GM12878 (cell line): ENCODE measurements around the gene ALDH1A3. TPM values are rescaled to one million over a fixed set of nuclear protein-coding genes. Genes with fewer than 3 reads are reported as not detected.

ENCODE experiments used
- ATAC-seq: fragments of 200-7000 bp; cut with Tn5 transposase; 3 replicates; pipeline ENCODE4 v1.9.1; 2020; ENCODE audit warnings: mild to moderate bottlenecking, moderate library complexity
- BruUV-seq: library from RNA; stranded (reverse); fragments of 400-500 nt; replicated peaks from 2 replicates; lab custom pipeline; 2021; lab: Mats Ljungman, UMichigan
- CTCF ChIA-PET: fragments of 300-600 bp; sonication (Branson Sonifier 250); formaldehyde crosslinking; extraction: SDS; loops from one replicate; lab custom pipeline; 2021; ENCODE audit warnings: inconsistent platforms; lab: Yijun Ruan, JAX
- POLR2A ChIA-PET: fragments of 350-600 bp; formaldehyde crosslinking; extraction: SDS; loops from one replicate; lab custom pipeline; 2021; ENCODE audit warnings: inconsistent platforms; lab: Charles Lee
- RAD21 ChIA-PET: fragments of 300-600 bp; sonication (Branson Sonifier 250); formaldehyde crosslinking; loops from one replicate; lab custom pipeline; 2023; ENCODE audit warnings: antibody characterized with exemption; ENCODE audit not compliant: unreplicated experiment; lab: Charles Lee
- SMC1A ChIA-PET: fragments of 300-600 bp; sonication (Branson Sonifier 250); formaldehyde crosslinking; loops from one replicate; lab custom pipeline; 2023; ENCODE audit not compliant: unreplicated experiment, uncharacterized antibody; lab: Charles Lee
- DNase-seq: peaks from one replicate; pipeline ENCODE4 v3.0.0-alpha.2; 2011; ENCODE audit warnings: low read depth, low spot score
- FAIRE-seq: peaks from 3 replicates; lab custom pipeline; 2011; peaks lifted over from hg19 to GRCh38; lab: Jason Lieb, UNC
- H2AFZ ChIP-seq: 2 replicates; pipeline ENCODE4 v1.6.0; 2011; ENCODE audit warnings: low read depth, low read length, control low read depth; ENCODE audit not compliant: control insufficient read depth
- H3K27ac ChIP-seq: 2 replicates; pipeline ENCODE4 v1.5.1; 2011; ENCODE audit warnings: control low read depth; ENCODE audit not compliant: control insufficient read depth, insufficient read depth
- H3K27me3 ChIP-seq, 2 experiments: replicated peaks in 1 of 2; 2 replicates each; pipeline versions ENCODE4 v1.6.0 to v1.6.1; 2011; ENCODE audit warnings: low read length in 1 of 2; ENCODE audit not compliant: control insufficient read depth in 2 of 2, insufficient read depth in 2 of 2
- H3K36me3 ChIP-seq, 2 experiments: 2 replicates each; pipeline ENCODE4 v1.5.1; 2011; ENCODE audit warnings: low read length in 1 of 2; ENCODE audit not compliant: control insufficient read depth in 2 of 2, insufficient read depth in 2 of 2
- H3K4me1 ChIP-seq: 2 replicates; pipeline ENCODE4 v1.6.1; 2011; ENCODE audit warnings: mild to moderate bottlenecking, low read length, moderate library complexity, mixed read lengths; ENCODE audit not compliant: control insufficient read depth, insufficient read depth
- H3K4me2 ChIP-seq: 2 replicates; pipeline ENCODE4 v1.6.0; 2011; ENCODE audit warnings: control low read depth; ENCODE audit not compliant: control insufficient read depth, insufficient read depth
- H3K4me3 ChIP-seq: fragments of 200-600 bp; sonication (generic); 2 replicates; pipeline ENCODE4 v1.5.1; 2016
- H3K79me2 ChIP-seq: 2 replicates; pipeline ENCODE4 v1.6.0; 2011; ENCODE audit warnings: low read length; ENCODE audit not compliant: control insufficient read depth, insufficient read depth
- H3K9ac ChIP-seq: 2 replicates; pipeline ENCODE4 v1.8.0; 2011; ENCODE audit warnings: low read length, control low read depth, mixed read lengths; ENCODE audit not compliant: control insufficient read depth, insufficient read depth
- H3K9me3 ChIP-seq: replicated peaks from 3 replicates; pipeline ENCODE4 v1.5.1; 2011; ENCODE audit warnings: mild to moderate bottlenecking, low read length; ENCODE audit not compliant: control insufficient read depth, insufficient read depth
- H4K20me1 ChIP-seq: 2 replicates; pipeline ENCODE4 v1.6.0; 2011; ENCODE audit not compliant: control insufficient read depth, insufficient read depth
- ATF7 ChIP-seq: fragments of 450-650 bp; IDR thresholded peaks from 2 replicates; pipeline ENCODE4 v1.6.1; 2016; ENCODE audit warnings: low read depth, mild to moderate bottlenecking
- BCL3 ChIP-seq: IDR thresholded peaks from 2 replicates; pipeline ENCODE4 v1.6.1; 2011; ENCODE audit warnings: borderline replicate concordance, low read depth, mild to moderate bottlenecking, moderate library complexity, low read length; ENCODE audit not compliant: insufficient read depth, poor library complexity, severe bottlenecking
- CEBPZ ChIP-seq: fragments of 150-350 bp; IDR thresholded peaks from 2 replicates; pipeline ENCODE4 v1.6.1; 2016; ENCODE audit warnings: low read depth, low read length
- CHD4 ChIP-seq: fragments of 200-600 bp; sonication (generic); IDR thresholded peaks from 2 replicates; pipeline ENCODE4 v1.6.1; 2016; ENCODE audit warnings: mild to moderate bottlenecking
- CREM ChIP-seq: IDR thresholded peaks from 2 replicates; pipeline ENCODE4 v1.6.1; 2014; ENCODE audit warnings: antibody characterized with exemption, low read depth
- EZH2 ChIP-seq: IDR thresholded peaks from 2 replicates; pipeline ENCODE4 v1.6.1; 2012; ENCODE audit warnings: low read depth, mild to moderate bottlenecking, control low read depth, inconsistent platforms, low read length, borderline replicate concordance; ENCODE audit not compliant: control insufficient read depth
- GATAD2B ChIP-seq: fragments of 450-650 bp; conservative IDR thresholded peaks from 2 replicates; pipeline ENCODE4 v1.6.1; 2017; ENCODE audit warnings: low read depth, mild to moderate bottlenecking, moderate library complexity
- IRF5 ChIP-seq: fragments of 450-650 bp; IDR thresholded peaks from 2 replicates; pipeline ENCODE4 v1.6.1; 2017; ENCODE audit warnings: borderline replicate concordance
- RB1 ChIP-seq: fragments of 450-650 bp; formaldehyde crosslinking; IDR thresholded peaks from 2 replicates; pipeline ENCODE4 v1.6.1; 2017; ENCODE audit warnings: mild to moderate bottlenecking, borderline replicate concordance
- SMC3 ChIP-seq: IDR thresholded peaks from 2 replicates; pipeline ENCODE4 v1.6.1; 2011; ENCODE audit warnings: low read length, improper control_type of control experiment, borderline replicate concordance
- WRNIP1 ChIP-seq: IDR thresholded peaks from 2 replicates; pipeline ENCODE4 v1.6.1; 2011; ENCODE audit warnings: low read depth, low read length, improper control_type of control experiment, borderline replicate concordance
- YY1 ChIP-seq: IDR thresholded peaks from 2 replicates; pipeline ENCODE4 v1.6.1; 2011; ENCODE audit warnings: low read depth, mild to moderate bottlenecking, low read length
- ZBTB40 ChIP-seq: fragments of 450-650 bp; IDR thresholded peaks from 2 replicates; pipeline ENCODE4 v1.6.1; 2016; ENCODE audit warnings: mild to moderate bottlenecking, moderate library complexity, borderline replicate concordance
- WGBS: methylation state at CpG from one replicate; pipeline ENCODE4 v1.1.6; 2016; ENCODE audit warnings: low lambda C conversion rate; ENCODE audit not compliant: insufficient replicate concordance, insufficient coverage; ENCODE audit errors: missing lambda C conversion rate; 5-methylcytosine and 5-hydroxymethylcytosine counted together
- in situ Hi-C: fragments of 300-500 bp; cut with MboI; formaldehyde crosslinking; loops from 9 replicates; pipeline ENCODE4 v1.14.3; 2018; ENCODE audit warnings: mixed read lengths
- intact Hi-C: fragments of 100-400 bp; cut with micrococcal nuclease; formaldehyde crosslinking; loops from one replicate; pipeline ENCODE4 v1.14.2; 2022; ENCODE audit not compliant: unreplicated experiment
- polyA plus RNA-seq, 11 experiments: library from polyadenylated mRNA; depleted of rRNA in 4 of 11; unstranded in 6 of 11; stranded (reverse) in 5 of 11; fragments of >200 nt; fragmentation: Nextera tagmentation in 4 of 11; fragmentation: Illumina TruSeq in 1 of 11; extraction: Ambion mirVana in 4 of 11; extraction: Trizol in 1 of 11; gene quantifications; 1 replicate in 1 of 11; 2 replicates in 10 of 11; pipeline versions ENCODE4 v1.2.1 to v1.2.3, GENCODE V29; 2011 to 2016; ENCODE audit warnings: inconsistent platforms in 2 of 11, missing spikeins in 2 of 11, low read depth in 1 of 11
- total RNA-seq, 4 experiments: library from RNA; depleted of rRNA in 3 of 4; stranded (reverse); fragments of >200 nt in 3 of 4; fragmentation: Illumina TruSeq in 1 of 4; extraction: Trizol in 1 of 4; gene quantifications; 2 replicates each; pipeline versions ENCODE4 v1.2.1 to v1.2.3, GENCODE V29; 2013 to 2021

Gene ALDH1A3
- total and polyA plus RNA-seq, 10 of the 15 experiments (the other 5 are each of a cell fraction or from before 2014, with no cell fraction given), result 0.06 to 0.69 (median 0.18) TPM

- CTCF ChIA-PET, result interaction anchor here (0.9 to 1.6 kb wide), 2 partner anchors 36 to 172 kb away, joined by 3 to 5 read pairs; no protein-coding TSS in a partner anchor
- no peaks in the 10 kb centered on the region for H3K27me3 ChIP-seq
- SMC1A ChIA-PET, result interaction anchor here (0.5 kb wide), 1 partner anchor 9 kb away, joined by 3 read pairs; no protein-coding TSS in a partner anchor
- no peaks in the 10 kb centered on the region for H3K36me3 ChIP-seq
- H2AFZ ChIP-seq, result no peak overlapping the region
- in situ Hi-C loops (no loop called here), intact Hi-C loops (loop anchor here (10.0 kb wide), 1 partner anchor 132 kb away; no protein-coding TSS in a partner anchor)
- H3K4me2 ChIP-seq, result no peak overlapping the region
- FAIRE-seq (no peak), DNase-seq (no peak), ATAC-seq (no peak)
- POLR2A ChIA-PET, result no interaction called here
- H3K27ac ChIP-seq, result no peak overlapping the region
- 57% methylated on average over 5 of the region's 5 CpGs for WGBS
- no peaks in the 10 kb centered on the region; the same call in 2 of the 3 replicates for H3K9me3 ChIP-seq
- no peak overlapping the region for H3K4me3 ChIP-seq
- H3K9ac ChIP-seq, result no peak overlapping the region
- no peaks in the 10 kb centered on the region; the same call in 1 of the 2 replicates for H3K4me1 ChIP-seq
- no peaks in the 10 kb centered on the region for H4K20me1 ChIP-seq
- RAD21 ChIA-PET, result no interaction called here
- BruUV-seq, result no TSS peak
- H3K79me2 ChIP-seq, result no peaks in the 10 kb centered on the region
- no peak for TF ChIP-seq YY1
- TF ChIP-seq RB1, result no peak
- TF ChIP-seq CEBPZ, result no peak
- no peak for TF ChIP-seq EZH2
- no peak for TF ChIP-seq WRNIP1
- TF ChIP-seq ZBTB40, result no peak
- TF ChIP-seq IRF5, result no peak
- TF ChIP-seq CHD4, result no peak
- TF ChIP-seq SMC3, result no peak
- TF ChIP-seq BCL3, result no peak
- TF ChIP-seq CREM, result no peak
- TF ChIP-seq GATAD2B, result no peak
- no peak for TF ChIP-seq ATF7
These were observed 43.1 kb upstream of the ALDH1A3 start for GRCh38 chr15:100836501-100836900.
